Panc1 (cell line): Measurements from ENCODE around the gene WNT5A. TPM values are rescaled to one million over a fixed set of nuclear protein-coding genes. Genes with fewer than 3 reads are reported as not detected.

ENCODE experiments used
- ATAC-seq: fragments of 200-7000 bp; cut with Tn5 transposase; 2 replicates; pipeline ENCODE4 v1.9.1; 2020; ENCODE audit warnings: mild to moderate bottlenecking, moderate library complexity
- BruUV-seq: library from RNA; stranded (reverse); fragments of 400-500 nt; replicated peaks from 2 replicates; lab custom pipeline; 2021; lab: Mats Ljungman, UMichigan
- CTCF ChIA-PET: fragments of 300-600 bp; sonication (Branson Sonifier 250); formaldehyde crosslinking; loops from one replicate; lab custom pipeline; 2022; ENCODE audit warnings: antibody characterized with exemption; lab: Charles Lee
- POLR2A ChIA-PET: fragments of 300-600 bp; sonication (Branson Sonifier 250); formaldehyde crosslinking; loops from one replicate; lab custom pipeline; 2022; ENCODE audit warnings: antibody characterized with exemption; lab: Charles Lee
- DNase-seq: peaks from one replicate; pipeline ENCODE4 v3.0.0-alpha.2; 2010; ENCODE audit warnings: low read depth, low spot score
- H3K27ac ChIP-seq: 2 replicates; pipeline ENCODE4 v1.5.1; 2011; ENCODE audit warnings: mild to moderate bottlenecking, low read length, inconsistent platforms
- H3K27me3 ChIP-seq: fragments of 200-500 bp; sonication (Bioruptor generic); 2 replicates; pipeline ENCODE4 v1.6.0; 2014; ENCODE audit warnings: low read length, inconsistent platforms; ENCODE audit not compliant: control insufficient read depth, insufficient read depth
- H3K36me3 ChIP-seq: fragments of 200-500 bp; sonication (Bioruptor generic); 2 replicates; pipeline ENCODE4 v1.5.1; 2014; ENCODE audit warnings: inconsistent platforms, mild to moderate bottlenecking, low read length, moderate library complexity; ENCODE audit not compliant: control insufficient read depth, insufficient read depth
- H3K4me1 ChIP-seq: 2 replicates; pipeline ENCODE4 v1.5.1; 2011; ENCODE audit warnings: inconsistent platforms, mild to moderate bottlenecking, low read length, moderate library complexity; ENCODE audit not compliant: control insufficient read depth, insufficient read depth
- H3K4me3 ChIP-seq, 2 experiments: 2 replicates each; pipeline ENCODE4 v1.5.1; 2011 to 2012; ENCODE audit warnings: low read depth in 2 of 2, low read length in 2 of 2, mild to moderate bottlenecking in 2 of 2, inconsistent platforms in 1 of 2, moderate library complexity in 1 of 2
- H3K9me3 ChIP-seq: fragments of 200-500 bp; sonication (Bioruptor generic); 2 replicates; pipeline ENCODE4 v1.5.1; 2014; ENCODE audit warnings: low read depth, mild to moderate bottlenecking, inconsistent platforms, low read length, moderate library complexity; ENCODE audit not compliant: control insufficient read depth, insufficient read depth
- CTCF ChIP-seq: fragments of 450-650 bp; IDR thresholded peaks from 2 replicates; pipeline ENCODE4 v1.5.1; 2017; ENCODE audit warnings: mild to moderate bottlenecking
- POLR2AphosphoS5 ChIP-seq: IDR thresholded peaks from 2 replicates; pipeline ENCODE4 v1.6.1; 2012; ENCODE audit warnings: mild to moderate bottlenecking, low read depth, low read length, moderate library complexity
- REST ChIP-seq, 2 experiments: IDR thresholded peaks; 2 replicates each; pipeline ENCODE4 v1.6.1; 2011 to 2012; ENCODE audit warnings: low read depth in 2 of 2, control low read depth in 1 of 2, low read length in 1 of 2, mild to moderate bottlenecking in 1 of 2, moderate library complexity in 1 of 2; ENCODE audit not compliant: insufficient read depth in 1 of 2
- SIN3A ChIP-seq: IDR thresholded peaks from 2 replicates; pipeline ENCODE4 v1.6.1; 2012; ENCODE audit warnings: low read depth, mild to moderate bottlenecking, low read length, moderate library complexity, borderline replicate concordance; ENCODE audit not compliant: insufficient read depth
- TCF7L2 ChIP-seq: IDR thresholded peaks from 2 replicates; pipeline ENCODE4 v1.6.1; 2011; ENCODE audit warnings: mild to moderate bottlenecking, low read depth, low read length, inconsistent platforms
- in situ Hi-C: cut with HindIII; loops from 2 replicates; pipeline ENCODE4 v1.10.0; 2016; ENCODE audit warnings: low sequenced_read_pairs, low pct_unique_long_range_greater_than_20kb
- intact Hi-C: fragments of 100-400 bp; cut with micrococcal nuclease; formaldehyde crosslinking; loops from one replicate; pipeline ENCODE4 v1.10.0; 2022; ENCODE audit not compliant: unreplicated experiment
- total RNA-seq: library from RNA; stranded (reverse); gene quantifications from one replicate; pipeline ENCODE4 v1.2.1, GENCODE V29; 2021; ENCODE audit not compliant: unreplicated experiment

WNT5A gene
- total RNA-seq, 1 experiment from 2014 or later: 0.54 TPM

GRCh38 chr3:55511895-55512570, 24.9 kb upstream of the WNT5A start:
- intact Hi-C loops (no loop called here), in situ Hi-C loops (no loop called here)
- no peaks in the 10 kb centered on the region; the same call in 1 of the 2 replicates for H3K27me3 ChIP-seq
- DNase-seq: no peak
- no TSS peak for BruUV-seq
- no peak overlapping the region for H3K4me3 ChIP-seq
- no peaks in the 10 kb centered on the region for H3K9me3 ChIP-seq
- H3K36me3 ChIP-seq: no peaks in the 10 kb centered on the region
- TF ChIP-seq SIN3A (no peak), CTCF (no peak), POLR2AphosphoS5 (no peak), REST (IDR thresholded peaks at IDR 0.05; ENCODE audit: insufficient read depth in 1 of 2, low read depth in 2 of 2, low read length in 1 of 2) (no peak), TCF7L2 (no peak)
- H3K4me1 ChIP-seq: no peaks in the 10 kb centered on the region
- ChIA-PET POLR2A (no interaction called here), CTCF (no interaction called here)
- H3K27ac ChIP-seq: no peak overlapping the region
- ATAC-seq: no peak

- TF ChIP-seq SIN3A (no peak), REST (IDR thresholded peaks at IDR 0.05; ENCODE audit: insufficient read depth in 1 of 2, low read depth in 2 of 2, low read length in 1 of 2) (no peak), POLR2AphosphoS5 (no peak), CTCF (no peak), TCF7L2 (no peak)
- DNase-seq (no peak), ATAC-seq (no peak)
- H3K4me1 ChIP-seq: no peaks in the 10 kb centered on the region
- H3K4me3 ChIP-seq: no peak overlapping the region
- no peaks in the 10 kb centered on the region; the same call in 1 of the 2 replicates for H3K27me3 ChIP-seq
- CTCF ChIA-PET: no interaction called here
- intact Hi-C loops (no loop called here), in situ Hi-C loops (no loop called here)
- H3K9me3 ChIP-seq: no peaks in the 10 kb centered on the region
- H3K27ac ChIP-seq: no peak overlapping the region
- BruUV-seq: no TSS peak
- POLR2A ChIA-PET: no interaction called here
- no peaks in the 10 kb centered on the region for H3K36me3 ChIP-seq
These were observed 21.2 kb upstream of the WNT5A start for GRCh38 chr3:55508335-55508734.
